Hepatic stellate cell (primary cell): ENCODE measurements around the gene ACSBG1.
"Not testable (repeated sequence)": the region's sequence is repeated elsewhere in the genome, so short reads cannot be mapped to it uniquely, and the experiment has no call there.

Source experiments
- DNase-seq: peaks from one replicate; pipeline ENCODE4 v3.0.0; 2011; ENCODE audit warnings: low spot score

Gene ACSBG1

DNA sequence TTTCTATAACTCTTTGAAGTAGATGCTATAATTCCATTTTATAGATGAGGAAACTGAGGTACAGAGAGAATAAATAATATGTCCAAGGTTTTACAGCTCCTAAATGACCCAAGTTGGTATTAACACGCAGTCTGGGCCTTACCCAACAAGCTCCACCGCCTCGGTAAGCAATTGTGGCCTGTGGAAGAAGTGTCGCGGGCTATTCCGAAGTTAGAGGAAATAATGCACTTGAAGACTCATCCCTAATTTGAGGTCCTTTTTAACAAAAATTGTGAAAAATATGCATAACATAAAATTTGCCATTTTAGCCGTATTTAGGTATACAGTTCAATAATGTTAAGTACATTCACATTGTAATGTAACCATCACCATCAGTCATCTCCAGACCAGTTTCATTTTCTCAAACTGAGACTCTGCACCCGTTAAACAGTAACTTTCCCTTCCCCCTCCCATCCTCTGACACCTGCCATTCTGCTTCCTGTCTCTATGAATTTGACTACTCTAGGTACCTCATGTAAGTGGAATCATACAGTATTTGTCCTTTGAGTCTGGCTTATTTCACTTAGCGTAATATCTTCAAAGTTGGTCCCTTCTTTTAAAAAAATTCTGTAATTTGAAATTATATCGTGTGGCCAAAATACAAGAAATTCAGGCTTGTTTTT lies 67.0 kb downstream of the ACSBG1 start:
- no peak for DNase-seq

DNA sequence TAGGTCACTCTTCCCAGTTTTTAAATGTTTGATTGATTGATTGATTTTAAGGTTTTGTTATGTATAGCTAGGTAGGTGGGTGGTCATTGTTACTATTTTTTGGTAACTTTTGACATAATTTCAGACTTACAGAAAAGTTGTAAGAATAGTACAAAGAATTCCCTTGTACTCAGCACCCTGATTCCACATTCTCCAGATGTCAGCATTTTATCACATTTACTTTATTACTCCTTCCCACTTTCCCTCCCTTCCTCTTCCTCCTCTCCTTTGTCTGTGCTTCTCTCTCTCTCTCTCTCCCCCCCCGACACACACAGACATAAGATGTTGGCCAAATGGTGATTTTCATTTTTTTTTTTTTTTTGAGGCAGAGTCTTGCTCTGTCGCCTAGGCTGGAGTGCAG lies 70.4 kb downstream of the ACSBG1 start:
- DNase-seq, result no peak

DNA sequence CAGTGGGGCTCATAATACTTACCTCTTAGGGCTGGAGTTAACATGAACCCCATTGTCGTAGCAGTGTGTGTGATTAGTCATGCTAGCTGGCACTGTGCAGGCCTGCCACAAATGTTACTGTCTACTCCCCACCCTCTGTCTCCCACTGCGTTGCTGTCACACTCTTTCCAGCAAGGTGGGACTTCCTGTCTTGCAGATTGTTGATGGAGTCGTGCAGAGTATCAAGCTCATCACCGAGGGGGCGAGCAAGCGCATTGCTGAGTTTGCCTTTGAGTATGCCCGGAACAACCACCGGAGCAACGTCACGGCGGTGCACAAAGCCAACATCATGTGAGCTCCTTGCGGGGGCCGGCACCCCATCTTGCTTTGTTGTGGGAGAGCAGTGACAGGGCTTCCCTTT lies 72.3 kb downstream of the ACSBG1 start:
- no peak for DNase-seq

DNA sequence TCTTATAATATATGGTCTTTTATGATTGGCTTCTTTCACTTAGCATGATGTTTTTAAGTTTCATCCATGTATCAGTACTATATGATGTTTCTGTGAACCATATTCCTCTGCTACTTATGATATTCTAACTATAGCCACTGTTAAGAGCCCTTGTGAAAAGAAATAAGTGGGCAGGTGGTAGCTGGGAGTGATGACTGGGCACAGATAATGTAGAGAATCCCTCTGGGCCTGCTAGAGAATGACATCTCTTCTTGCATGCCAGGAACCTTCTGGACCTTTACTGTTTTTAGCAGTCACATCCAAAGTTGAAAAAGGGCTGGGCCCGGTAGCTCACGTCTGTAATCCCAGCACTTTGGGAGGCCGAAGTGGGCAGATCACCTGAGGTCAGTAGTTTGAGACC lies 75.0 kb downstream of the ACSBG1 start:
- no peak for DNase-seq

DNA sequence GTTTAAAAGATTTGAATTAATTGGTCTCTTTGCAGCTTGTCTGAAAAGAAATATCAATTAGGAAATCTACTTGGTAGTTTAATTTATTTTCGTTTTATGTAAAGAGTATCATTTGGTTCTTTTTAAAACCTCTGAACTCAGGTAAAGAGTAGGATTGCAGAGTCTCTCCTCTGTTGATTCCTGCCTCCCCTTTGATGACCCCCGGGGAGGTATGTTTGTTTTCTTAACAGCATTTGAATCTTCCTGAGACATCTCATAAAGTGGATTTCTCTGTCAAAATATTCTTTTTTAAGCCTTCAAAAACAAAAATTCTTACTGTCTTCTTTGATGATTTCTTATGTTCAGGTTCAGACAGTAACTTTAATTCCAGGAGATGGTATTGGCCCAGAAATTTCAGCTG lies 77.2 kb downstream of the ACSBG1 start:
- DNase-seq, result no peak

DNA sequence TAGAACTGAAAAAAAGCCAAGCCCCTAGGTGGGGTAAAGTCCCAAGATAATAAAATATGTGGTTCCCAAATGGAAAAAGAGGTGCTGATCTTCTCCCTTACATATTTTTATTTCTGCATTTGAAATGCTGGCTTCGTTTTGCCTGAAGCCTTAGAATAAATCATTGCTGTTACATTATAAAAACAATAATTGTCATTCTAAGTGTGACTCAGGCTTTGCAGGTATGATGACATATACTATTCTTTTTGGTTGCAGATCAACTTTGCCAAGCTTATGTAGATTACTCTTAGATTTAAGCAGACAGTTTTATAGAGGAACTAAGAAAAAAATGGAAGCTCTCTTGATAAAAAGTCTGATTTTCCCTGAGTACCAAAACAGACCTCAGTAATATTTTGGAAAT lies 77.7 kb downstream of the ACSBG1 start:
- DNase-seq, result no peak

DNA sequence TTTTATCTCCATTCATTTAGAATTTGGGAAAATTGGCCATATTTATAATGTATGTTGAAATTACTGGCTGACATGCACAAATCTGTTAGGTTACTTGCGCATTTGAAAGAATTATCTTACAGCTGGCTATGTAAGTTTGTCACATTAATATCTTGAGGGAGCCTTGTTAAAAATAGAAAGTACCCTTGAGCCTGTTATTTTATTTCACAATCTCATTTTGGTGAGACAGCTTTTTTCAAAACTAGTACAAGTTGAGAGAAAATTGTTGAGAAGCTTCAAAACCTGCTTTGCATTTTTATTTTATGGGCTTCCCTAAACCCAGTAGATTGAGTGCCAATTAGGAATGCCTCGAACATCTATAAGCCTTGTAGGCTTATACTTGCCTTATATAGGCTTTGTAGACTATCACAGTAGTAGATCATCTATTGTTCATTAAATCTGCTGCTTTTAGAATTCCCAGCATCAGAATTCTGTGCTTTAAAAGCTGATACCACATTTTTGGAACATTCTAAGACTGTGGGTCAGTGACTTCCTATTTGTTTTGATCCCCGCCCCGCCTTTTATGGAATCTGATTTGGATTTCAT lies 78.9 kb downstream of the ACSBG1 start:
- DNase-seq, result no peak

DNA sequence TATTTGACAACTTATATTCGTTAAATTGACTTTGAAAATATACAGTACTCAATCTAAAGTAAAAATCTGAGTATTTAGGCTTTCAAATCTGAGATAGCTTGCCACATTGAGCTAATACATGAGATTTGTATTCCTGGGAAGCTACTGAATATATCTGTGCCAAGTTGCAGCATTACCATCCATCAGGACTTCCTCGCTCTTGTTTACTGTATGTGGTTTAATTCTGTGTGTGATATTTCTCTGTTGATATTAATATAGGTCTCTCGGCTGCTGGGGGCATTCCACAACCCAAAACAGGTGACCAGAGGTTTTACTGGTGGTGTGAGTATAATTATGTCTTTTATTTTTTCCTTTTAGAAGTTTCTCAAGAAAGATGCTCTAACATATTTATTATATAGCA lies 79.4 kb downstream of the ACSBG1 start:
- DNase-seq, result no peak

DNA sequence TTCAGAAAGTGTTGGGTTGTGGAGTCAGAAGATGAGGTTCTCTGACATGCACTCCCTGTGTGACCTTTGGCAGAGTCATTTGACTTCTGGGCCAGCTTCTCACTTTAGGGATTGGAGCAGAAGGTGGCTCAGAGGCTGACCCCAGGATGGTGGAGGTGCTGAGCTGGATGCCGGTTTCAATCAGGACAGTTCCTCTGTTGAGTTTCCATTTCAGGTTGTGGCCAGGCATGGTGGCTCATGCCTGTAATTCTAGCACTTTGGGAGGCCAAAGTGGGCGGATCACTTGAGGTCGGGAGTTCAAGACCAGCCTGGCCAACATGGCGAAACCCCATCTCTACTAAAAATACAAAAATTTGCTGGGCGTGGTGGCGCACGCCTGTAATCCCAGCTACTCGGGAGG lies 83.3 kb downstream of the ACSBG1 start:
- not testable (repeated sequence) for DNase-seq

DNA sequence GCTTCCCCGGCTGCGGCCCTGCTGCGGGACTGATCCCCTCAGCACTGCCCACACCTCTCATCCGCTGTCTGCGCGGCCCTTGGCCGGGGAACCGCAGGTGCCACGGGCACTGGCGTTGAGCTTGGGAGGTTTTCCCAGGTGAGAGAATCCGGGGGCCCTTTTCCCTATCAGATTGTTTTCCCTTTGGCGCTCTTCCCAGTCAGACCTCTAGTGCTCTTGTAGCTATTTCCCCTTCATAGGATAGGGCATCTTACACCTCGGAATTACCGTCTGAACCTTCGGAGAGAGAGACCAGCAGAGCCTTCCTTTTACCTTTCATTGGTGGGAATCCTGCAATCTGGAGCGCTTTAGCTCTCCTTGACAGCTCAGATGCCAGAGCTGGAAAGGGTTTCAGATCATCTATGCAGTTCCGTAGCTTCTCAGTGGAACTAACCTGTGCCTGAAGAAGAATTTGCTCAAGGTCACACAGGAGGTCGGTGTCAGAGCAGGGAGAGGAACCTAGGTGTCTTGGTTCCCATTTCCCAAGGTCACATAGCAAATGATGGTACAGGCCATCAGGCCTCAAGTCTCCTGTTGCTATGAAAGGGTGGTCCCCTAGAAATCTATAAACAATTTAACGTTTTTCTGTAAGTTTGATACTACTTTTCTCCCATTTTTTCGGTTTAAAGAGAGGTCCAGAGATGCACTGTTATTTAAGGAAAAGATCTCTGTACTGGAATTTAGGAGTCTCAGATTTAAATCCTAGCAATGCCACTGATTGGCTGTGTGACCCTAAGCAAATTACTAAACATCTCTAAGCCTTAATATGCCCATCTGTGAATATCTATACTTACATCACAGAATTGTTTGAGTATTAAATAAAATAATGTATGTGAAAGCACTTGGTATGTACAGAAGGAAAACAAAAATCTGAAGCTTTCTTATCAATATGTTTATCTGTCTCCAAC lies 84.3 kb downstream of the ACSBG1 start:
- no peak for DNase-seq

DNA sequence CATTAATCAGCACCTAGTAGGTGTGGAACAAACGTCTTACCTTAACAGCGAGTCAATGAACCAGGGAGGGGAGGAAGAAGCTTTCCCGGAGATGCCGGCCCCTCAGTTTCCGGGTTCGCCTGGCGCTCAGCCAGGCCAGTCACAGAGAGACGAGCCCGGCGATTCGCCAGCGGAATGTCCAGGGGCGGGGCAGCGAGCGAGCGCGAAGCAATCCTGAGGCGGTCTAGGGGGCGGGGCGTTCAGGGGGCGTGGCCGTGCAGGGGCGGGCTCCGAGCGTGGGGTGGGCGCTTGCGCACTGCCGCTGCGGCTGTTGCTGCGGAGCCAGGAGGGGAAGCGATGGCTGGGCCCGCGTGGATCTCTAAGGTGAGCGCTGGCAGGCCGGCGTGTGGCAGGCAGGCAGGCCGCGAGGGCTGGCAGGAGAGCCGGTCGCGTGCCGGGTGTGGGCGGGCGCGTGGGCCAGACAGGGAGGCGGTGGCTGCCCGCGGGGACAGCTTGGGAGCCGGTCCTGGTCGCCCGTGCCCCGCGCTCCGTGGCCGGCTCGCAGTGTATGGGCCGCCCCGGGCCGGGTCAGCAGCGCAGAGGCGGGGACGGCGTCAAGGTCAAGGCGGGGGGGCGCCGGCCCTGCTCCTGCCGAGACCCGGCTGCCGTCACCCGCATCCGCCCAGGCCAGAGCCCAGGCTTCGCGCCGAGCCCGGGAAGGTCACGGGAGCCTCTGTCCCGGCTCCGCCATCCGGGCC lies 85.1 kb downstream of the ACSBG1 start, which contains the start of gene IDH3A:
IDH3A (plus strand) TSS at position 295 of the 737 bp plus-strand sequence; CDS start at position 337, 42 bp downstream.
- DNase-seq, result peak; percentile 96

DNA sequence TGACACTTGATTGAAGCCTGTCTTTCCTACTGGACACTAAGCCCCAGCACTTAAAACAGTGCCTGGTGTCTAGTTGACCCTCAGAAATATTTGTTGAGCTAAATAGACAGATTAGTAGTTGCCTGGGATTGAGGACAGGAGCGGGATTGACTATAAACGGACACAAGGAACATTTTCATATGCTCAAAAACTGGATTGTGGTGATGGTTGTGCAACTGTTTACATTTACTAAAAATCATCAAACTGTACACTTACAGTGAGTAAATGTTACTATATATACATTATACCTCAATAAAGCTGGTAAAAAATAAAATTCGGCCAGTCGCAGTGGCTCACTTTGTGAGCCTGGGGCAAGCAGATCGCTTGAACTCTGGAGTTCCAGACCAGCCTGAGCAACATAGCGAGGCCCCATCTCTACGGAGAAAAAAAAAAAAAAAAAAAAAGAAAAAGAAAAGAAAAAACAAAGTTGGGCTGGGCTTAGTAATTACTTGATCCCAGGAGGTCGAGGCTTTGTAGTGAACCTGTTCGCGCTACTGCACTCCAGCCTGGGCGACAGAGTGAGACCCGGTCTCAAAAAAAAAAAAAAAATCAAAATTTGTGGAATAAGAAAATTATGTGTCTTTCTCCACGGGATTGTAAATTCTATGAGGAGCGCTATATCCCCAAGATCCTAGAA lies 85.8 kb downstream of the ACSBG1 start:
- no peak for DNase-seq

DNA sequence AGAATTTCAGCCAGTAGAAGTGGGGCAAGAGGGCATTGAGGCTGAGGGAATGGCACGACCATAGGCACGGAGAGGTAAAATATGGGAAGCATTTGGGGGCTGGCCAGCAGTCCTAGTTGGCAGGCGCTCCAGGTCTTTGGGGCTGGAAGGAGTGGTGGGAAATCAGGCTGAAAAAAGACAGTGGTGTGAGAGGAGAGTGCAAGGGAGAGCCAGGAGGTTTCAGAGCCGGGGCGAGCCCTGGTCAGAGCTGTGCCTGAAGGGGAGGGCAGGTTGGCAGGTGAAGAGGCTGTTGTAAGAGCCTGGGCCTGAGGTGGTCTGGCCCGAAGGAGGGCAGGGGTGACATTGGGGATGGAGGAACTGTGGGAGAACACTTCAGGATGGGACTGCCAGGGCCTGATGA lies 86.8 kb downstream of the ACSBG1 start:
- no peak for DNase-seq

DNA sequence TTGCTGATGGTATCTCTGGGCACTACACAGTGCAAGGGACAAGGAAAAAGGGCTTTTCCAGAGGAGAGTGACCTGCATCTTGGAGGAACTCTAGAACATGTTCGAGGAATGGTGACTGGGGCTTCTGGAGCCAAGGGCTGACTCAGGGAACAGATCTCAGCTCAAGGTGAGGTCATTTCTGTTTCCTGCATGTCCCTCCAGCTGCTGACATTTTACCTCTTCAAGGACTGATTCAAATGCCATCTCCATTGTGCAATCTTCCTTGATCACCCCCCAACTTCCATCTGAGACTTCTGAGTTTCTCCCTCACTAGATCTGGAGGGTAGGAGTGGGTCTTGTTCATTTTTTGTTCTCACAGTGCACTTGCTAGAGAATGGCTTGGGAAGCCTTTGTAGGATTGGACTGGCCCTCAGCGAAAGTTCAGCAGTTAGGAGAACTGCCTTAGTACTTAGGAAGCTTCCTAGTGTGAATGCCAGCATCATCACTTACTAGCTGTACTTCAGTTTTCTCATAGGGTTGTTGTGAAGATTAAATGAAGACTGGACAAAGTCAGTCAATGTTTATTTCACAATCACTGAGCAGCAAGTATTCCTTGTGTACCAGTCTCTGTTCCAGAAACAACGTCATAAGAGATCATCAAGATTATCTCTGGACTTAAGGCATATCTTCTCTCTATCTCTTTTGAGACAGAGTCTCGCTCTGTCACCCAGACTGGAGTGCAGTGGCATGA lies 87.8 kb downstream of the ACSBG1 start:
- DNase-seq, result no peak

DNA sequence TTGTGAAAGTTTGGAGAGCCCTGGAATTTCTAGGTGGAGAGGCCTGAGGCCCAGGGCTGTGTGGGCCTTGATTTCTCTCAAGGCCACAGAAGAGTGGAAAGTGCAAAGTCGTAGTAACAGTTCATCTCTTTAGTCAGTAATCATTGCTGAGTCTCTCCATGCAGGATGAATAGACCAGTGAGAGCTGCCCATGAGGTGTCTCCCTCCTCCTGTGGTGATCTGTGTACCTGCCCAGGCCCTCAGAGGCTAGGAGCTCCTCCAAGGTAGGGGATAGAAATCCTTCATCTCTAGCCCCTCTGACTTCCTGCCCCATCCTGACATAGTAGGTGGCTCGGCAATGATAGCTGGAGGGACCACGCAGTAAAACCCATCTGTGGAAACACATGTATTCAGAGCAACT lies 92.0 kb downstream of the ACSBG1 start:
- DNase-seq, result no peak

DNA sequence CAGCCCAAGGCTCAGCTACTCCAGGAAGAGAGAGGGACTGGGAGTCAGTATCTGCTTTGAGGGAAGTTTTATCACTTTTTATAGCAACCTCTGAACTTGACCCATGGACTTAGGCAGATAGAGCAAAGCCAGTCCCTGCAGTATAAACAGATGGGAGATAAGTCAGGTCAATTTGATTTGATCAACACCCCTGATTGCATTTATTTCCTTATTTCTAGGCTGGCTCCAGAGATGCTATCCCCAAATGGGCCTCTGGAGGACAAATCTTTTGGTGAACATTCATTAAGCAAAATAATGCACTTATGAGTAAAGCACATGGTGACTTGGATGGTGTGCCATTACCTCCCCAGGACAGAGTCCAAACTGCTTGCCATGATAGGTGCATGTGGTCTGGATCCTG lies 94.1 kb downstream of the ACSBG1 start:
- no peak for DNase-seq

DNA sequence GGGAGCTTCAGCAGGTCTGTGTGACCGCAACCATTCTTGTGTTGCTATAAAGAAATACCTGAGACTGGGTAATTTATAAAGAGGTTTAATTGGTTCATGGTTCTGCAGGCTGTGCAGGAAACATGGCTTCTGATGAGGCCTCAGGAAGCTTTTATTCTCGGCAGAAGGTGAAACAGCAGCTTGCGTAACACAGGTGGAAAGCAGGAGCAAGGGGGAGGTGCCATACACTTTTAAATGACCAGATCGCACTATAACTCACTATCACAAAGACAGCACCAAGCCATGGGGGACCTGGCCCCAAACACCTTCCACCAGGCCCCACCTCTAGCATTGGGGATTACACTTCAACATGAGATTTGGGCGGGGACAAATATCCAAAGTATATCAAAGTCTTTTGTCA lies 94.8 kb downstream of the ACSBG1 start:
- DNase-seq, result no peak

DNA sequence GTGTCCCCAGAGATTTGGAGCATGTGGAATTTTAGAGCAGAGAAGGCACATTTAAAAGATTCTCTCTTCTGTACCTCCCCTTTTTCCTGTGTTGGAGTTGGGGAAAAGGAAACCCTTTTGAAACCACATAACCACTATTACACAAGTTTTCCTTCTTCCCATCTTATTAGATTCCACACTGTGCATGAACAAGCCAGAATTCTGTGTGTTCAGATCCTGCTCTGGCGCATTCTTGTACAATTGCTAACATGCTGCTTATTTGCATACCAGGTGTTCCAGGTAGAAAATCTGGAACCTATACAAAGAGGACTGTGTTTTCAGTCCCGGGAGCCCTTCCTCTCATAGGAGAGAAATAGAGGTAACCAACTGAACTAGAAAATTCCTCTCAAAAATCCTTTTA lies 100.6 kb downstream of the ACSBG1 start:
- no peak for DNase-seq

DNA sequence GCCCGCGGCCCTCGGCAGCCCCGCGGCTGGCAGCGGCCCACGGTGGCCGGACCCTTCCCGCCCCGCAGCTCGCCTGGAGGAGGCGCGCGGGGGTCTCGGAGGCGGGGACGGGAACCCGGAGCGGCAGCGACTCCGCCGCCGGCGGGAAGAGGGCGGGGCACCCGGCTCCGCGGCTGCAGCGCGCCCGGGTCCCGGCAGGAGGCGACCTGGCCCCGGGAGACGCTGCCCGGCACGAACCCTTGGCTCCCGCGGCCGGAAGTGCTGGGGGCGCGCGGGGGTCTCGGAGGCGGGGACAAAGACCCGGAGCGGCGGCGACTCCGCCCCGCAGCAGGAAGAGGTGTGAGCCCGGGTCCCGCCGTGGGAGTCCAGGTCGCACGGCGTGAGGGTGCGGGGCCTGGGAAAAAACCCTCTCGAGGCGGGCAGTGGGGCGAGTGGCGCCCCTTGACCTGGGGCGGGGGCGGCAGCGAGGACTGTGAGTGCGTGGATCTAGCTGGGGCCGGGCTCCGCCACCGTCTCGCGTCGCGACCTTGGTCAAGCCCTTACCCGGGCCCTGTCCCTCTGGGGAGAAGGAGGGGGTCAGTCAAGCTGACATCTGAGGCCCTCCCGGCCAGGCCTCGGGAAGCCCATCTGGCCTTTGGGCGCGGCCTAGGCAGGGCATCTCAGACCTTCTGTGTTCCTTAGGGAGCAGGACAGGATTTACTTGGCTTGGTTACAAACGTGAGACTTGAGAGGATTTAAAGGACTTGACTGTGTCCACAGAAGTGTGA lies 102.9 kb downstream of the ACSBG1 start, which contains the start of gene CIB2:
CIB2 (minus strand) TSS at position 151 of the 767 bp plus-strand sequence. CDS start 230 bp downstream, outside the sequence.
- peak; percentile 85 for DNase-seq
